WTC11 (cell line): ENCODE results near the gene PHKG2. TPM values are rescaled to one million over a fixed set of nuclear protein-coding genes. Genes with fewer than 3 reads are reported as not detected.

Experiments used
- ELF4 ChIP-seq: sonication (generic); formaldehyde crosslinking; IDR thresholded peaks from 2 replicates; pipeline ENCODE4 v1.8.1; 2022; ENCODE audit warnings: low read depth, mild to moderate bottlenecking, moderate library complexity, missing genetic modification reagents
- ESRRA ChIP-seq: sonication (generic); formaldehyde crosslinking; IDR thresholded peaks from 2 replicates; pipeline ENCODE4 v1.8.1; 2022; ENCODE audit warnings: mild to moderate bottlenecking, missing genetic modification reagents, borderline replicate concordance
- GTF2I ChIP-seq: fragments of 250-450 bp; sonication (Bioruptor Pico); conservative IDR thresholded peaks from 2 replicates; pipeline ENCODE4 v1.4.0; 2021; ENCODE audit warnings: mild to moderate bottlenecking
- JUN ChIP-seq: sonication (generic); formaldehyde crosslinking; IDR thresholded peaks from 2 replicates; pipeline ENCODE4 v1.8.0; 2023; ENCODE audit warnings: mild to moderate bottlenecking, missing genetic modification reagents
- MYBL2 ChIP-seq: sonication (generic); formaldehyde crosslinking; IDR thresholded peaks from 2 replicates; pipeline ENCODE4 v1.8.1; 2023; ENCODE audit warnings: mild to moderate bottlenecking, moderate library complexity, missing genetic modification reagents
- NFATC4 ChIP-seq: fragments of 250-450 bp; sonication (Bioruptor Pico); IDR thresholded peaks from 2 replicates; pipeline ENCODE4 v1.9.0; 2021; ENCODE audit warnings: mild to moderate bottlenecking
- NR2C2 ChIP-seq: sonication (generic); formaldehyde crosslinking; IDR thresholded peaks from 2 replicates; pipeline ENCODE4 v1.8.0; 2022; ENCODE audit warnings: mild to moderate bottlenecking, missing genetic modification reagents
- RELA ChIP-seq: sonication (generic); formaldehyde crosslinking; IDR thresholded peaks from 2 replicates; pipeline ENCODE4 v1.8.1; 2022; ENCODE audit warnings: missing genetic modification reagents, mild to moderate bottlenecking, borderline replicate concordance
- RORB ChIP-seq: fragments of 250-450 bp; sonication (Bioruptor Pico); IDR thresholded peaks from 2 replicates; pipeline ENCODE4 v1.9.0; 2021; ENCODE audit warnings: mild to moderate bottlenecking
- SMAD3 ChIP-seq: sonication (generic); formaldehyde crosslinking; IDR thresholded peaks from 2 replicates; pipeline ENCODE4 v1.8.0; 2022; ENCODE audit warnings: missing genetic modification reagents, mild to moderate bottlenecking, borderline replicate concordance
- TCF7 ChIP-seq: sonication (generic); formaldehyde crosslinking; IDR thresholded peaks from 2 replicates; pipeline ENCODE4 v1.8.0; 2022; ENCODE audit warnings: mild to moderate bottlenecking, low read depth, missing genetic modification reagents, moderate library complexity
- TEAD4 ChIP-seq: sonication (generic); formaldehyde crosslinking; IDR thresholded peaks from 2 replicates; pipeline ENCODE4 v1.8.0; 2022; ENCODE audit warnings: mild to moderate bottlenecking, missing genetic modification reagents
- ZBTB21 ChIP-seq: sonication (generic); formaldehyde crosslinking; IDR thresholded peaks from 2 replicates; pipeline ENCODE4 v1.8.1; 2023; ENCODE audit warnings: mild to moderate bottlenecking, missing genetic modification reagents, borderline replicate concordance
- ZNF138 ChIP-seq: sonication (generic); formaldehyde crosslinking; conservative IDR thresholded peaks from 2 replicates; pipeline ENCODE4 v1.8.1; 2022; ENCODE audit warnings: mild to moderate bottlenecking, moderate library complexity, missing genetic modification reagents
- ZNF671 ChIP-seq: fragments of 250-450 bp; sonication (Bioruptor Pico); IDR thresholded peaks from 2 replicates; pipeline ENCODE4 v1.8.0; 2021; ENCODE audit warnings: mild to moderate bottlenecking
- total RNA-seq: library from RNA; stranded (reverse); gene quantifications from 3 replicates; pipeline ENCODE4 v1.2.3, GENCODE V29; 2021
- TF ChIP-seq, protein P1 (sequence below): sonication (generic); formaldehyde crosslinking; IDR thresholded peaks from 2 replicates; pipeline ENCODE4 v1.8.1; 2022; ENCODE audit warnings: mild to moderate bottlenecking, moderate library complexity, missing genetic modification reagents
- TF ChIP-seq, protein P2 (sequence below): sonication (generic); formaldehyde crosslinking; IDR thresholded peaks from 2 replicates; pipeline ENCODE4 v1.8.1; 2023; ENCODE audit warnings: mild to moderate bottlenecking, moderate library complexity, missing genetic modification reagents
- TF ChIP-seq, protein P3 (sequence below): sonication (generic); formaldehyde crosslinking; conservative IDR thresholded peaks from 2 replicates; pipeline ENCODE4 v1.8.1; 2023; ENCODE audit warnings: mild to moderate bottlenecking, low read depth, missing genetic modification reagents, moderate library complexity
- TF ChIP-seq, protein P4 (sequence below): sonication (generic); formaldehyde crosslinking; IDR thresholded peaks from 2 replicates; pipeline ENCODE4 v1.8.0; 2023; ENCODE audit warnings: mild to moderate bottlenecking, missing genetic modification reagents
- TF ChIP-seq, protein P5 (sequence below): sonication (generic); formaldehyde crosslinking; IDR thresholded peaks from 2 replicates; pipeline ENCODE4 v1.8.1; 2022; ENCODE audit warnings: low read depth, mild to moderate bottlenecking, moderate library complexity, missing genetic modification reagents, borderline replicate concordance
- TF ChIP-seq, protein P6 (sequence below): fragments of 250-450 bp; sonication (Bioruptor Pico); IDR thresholded peaks from 2 replicates; pipeline ENCODE4 v1.8.0; 2021; ENCODE audit warnings: mild to moderate bottlenecking
- TF ChIP-seq, protein P7 (sequence below): fragments of 250-450 bp; sonication (Bioruptor Pico); conservative IDR thresholded peaks from 2 replicates; pipeline ENCODE4 v1.9.0; 2021; ENCODE audit warnings: mild to moderate bottlenecking
- TF ChIP-seq, protein P8 (sequence below): fragments of 250-450 bp; sonication (Bioruptor Pico); IDR thresholded peaks from 2 replicates; pipeline ENCODE4 v2.1.2; 2022; ENCODE audit warnings: mild to moderate bottlenecking, moderate library complexity

The PHKG2 gene
- total RNA-seq, 1 experiment from 2014 or later: 50.5 TPM

DNA sequence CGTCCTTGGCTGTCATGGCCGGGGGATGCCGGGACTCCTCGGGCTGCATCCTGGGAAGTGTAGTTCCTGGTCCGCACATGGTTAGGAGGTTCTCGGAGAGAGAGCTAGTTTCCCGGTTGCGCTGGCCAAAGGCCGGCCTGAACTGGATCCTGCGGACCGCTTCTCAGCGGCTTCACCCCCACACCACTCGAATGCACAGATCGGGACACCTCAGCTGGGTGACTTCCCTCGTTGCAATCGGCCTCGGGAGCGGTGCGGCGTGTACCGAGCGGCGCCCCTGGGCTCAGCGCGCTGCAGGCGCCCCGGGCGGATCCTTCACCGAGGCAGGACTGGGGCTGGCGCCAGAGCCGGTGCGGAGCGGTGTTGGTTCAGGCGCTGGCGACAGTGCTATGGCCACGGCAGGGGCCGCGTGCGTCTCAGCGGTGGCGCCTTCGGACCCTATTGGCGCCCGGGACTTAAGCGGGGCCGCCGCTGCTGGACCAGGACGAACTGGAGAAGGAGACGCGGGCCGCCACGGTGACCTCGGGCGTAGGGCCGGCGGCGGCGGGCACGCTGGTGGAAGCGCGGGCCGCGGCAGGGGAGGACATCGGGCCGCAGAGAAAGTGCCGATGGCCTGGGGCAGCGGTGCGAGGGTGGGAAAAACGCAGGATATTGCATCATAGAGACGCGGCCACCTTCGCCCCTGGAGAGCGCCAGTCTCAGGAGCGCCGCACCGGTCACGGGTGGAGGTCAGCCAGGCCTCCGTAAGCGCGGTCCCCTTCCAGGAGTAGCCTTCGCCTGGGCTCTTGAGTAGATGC is 27.4 kb downstream of the PHKG2 start (continued):
- TF ChIP-seq, protein P1, sequence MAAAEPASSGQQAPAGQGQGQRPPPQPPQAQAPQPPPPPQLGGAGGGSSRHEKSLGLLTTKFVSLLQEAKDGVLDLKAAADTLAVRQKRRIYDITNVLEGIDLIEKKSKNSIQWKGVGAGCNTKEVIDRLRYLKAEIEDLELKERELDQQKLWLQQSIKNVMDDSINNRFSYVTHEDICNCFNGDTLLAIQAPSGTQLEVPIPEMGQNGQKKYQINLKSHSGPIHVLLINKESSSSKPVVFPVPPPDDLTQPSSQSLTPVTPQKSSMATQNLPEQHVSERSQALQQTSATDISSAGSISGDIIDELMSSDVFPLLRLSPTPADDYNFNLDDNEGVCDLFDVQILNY (CRISPR knock-in tag): no peak
- peak; percentile 66; the same call in 1 of the 2 replicates for TF ChIP-seq NFATC4 (CRISPR knock-in tag)
- TF ChIP-seq, protein P2, sequence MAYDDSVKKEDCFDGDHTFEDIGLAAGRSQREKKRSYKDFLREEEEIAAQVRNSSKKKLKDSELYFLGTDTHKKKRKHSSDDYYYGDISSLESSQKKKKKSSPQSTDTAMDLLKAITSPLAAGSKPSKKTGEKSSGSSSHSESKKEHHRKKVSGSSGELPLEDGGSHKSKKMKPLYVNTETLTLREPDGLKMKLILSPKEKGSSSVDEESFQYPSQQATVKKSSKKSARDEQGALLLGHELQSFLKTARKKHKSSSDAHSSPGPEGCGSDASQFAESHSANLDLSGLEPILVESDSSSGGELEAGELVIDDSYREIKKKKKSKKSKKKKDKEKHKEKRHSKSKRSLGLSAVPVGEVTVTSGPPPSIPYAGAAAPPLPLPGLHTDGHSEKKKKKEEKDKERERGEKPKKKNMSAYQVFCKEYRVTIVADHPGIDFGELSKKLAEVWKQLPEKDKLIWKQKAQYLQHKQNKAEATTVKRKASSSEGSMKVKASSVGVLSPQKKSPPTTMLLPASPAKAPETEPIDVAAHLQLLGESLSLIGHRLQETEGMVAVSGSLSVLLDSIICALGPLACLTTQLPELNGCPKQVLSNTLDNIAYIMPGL (CRISPR knock-in tag): peak; percentile 70; the same call in 1 of the 2 replicates
- 0 out of 2 replicates have a peak, but pooled peaks have one; percentile 81 for TF ChIP-seq ZNF138 (CRISPR knock-in tag)
- TF ChIP-seq TEAD4 (CRISPR knock-in tag): peak; percentile 70
- peak; percentile 45; the same call in 1 of the 2 replicates for TF ChIP-seq MYBL2 (CRISPR knock-in tag)
- TF ChIP-seq RORB (CRISPR knock-in tag): no peak
- TF ChIP-seq ELF4 (CRISPR knock-in tag): no peak
- no peak for TF ChIP-seq GTF2I (CRISPR knock-in tag)
- peak; percentile 61; the same call in 1 of the 2 replicates for TF ChIP-seq JUN (CRISPR knock-in tag)
- TF ChIP-seq, protein P3, sequence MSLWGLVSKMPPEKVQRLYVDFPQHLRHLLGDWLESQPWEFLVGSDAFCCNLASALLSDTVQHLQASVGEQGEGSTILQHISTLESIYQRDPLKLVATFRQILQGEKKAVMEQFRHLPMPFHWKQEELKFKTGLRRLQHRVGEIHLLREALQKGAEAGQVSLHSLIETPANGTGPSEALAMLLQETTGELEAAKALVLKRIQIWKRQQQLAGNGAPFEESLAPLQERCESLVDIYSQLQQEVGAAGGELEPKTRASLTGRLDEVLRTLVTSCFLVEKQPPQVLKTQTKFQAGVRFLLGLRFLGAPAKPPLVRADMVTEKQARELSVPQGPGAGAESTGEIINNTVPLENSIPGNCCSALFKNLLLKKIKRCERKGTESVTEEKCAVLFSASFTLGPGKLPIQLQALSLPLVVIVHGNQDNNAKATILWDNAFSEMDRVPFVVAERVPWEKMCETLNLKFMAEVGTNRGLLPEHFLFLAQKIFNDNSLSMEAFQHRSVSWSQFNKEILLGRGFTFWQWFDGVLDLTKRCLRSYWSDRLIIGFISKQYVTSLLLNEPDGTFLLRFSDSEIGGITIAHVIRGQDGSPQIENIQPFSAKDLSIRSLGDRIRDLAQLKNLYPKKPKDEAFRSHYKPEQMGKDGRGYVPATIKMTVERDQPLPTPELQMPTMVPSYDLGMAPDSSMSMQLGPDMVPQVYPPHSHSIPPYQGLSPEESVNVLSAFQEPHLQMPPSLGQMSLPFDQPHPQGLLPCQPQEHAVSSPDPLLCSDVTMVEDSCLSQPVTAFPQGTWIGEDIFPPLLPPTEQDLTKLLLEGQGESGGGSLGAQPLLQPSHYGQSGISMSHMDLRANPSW (CRISPR knock-in tag): no peak
- TF ChIP-seq ZBTB21 (CRISPR knock-in tag): peak; percentile 65; the same call in 1 of the 2 replicates
- no peak for TF ChIP-seq NR2C2 (CRISPR knock-in tag)
- TF ChIP-seq, protein P4, sequence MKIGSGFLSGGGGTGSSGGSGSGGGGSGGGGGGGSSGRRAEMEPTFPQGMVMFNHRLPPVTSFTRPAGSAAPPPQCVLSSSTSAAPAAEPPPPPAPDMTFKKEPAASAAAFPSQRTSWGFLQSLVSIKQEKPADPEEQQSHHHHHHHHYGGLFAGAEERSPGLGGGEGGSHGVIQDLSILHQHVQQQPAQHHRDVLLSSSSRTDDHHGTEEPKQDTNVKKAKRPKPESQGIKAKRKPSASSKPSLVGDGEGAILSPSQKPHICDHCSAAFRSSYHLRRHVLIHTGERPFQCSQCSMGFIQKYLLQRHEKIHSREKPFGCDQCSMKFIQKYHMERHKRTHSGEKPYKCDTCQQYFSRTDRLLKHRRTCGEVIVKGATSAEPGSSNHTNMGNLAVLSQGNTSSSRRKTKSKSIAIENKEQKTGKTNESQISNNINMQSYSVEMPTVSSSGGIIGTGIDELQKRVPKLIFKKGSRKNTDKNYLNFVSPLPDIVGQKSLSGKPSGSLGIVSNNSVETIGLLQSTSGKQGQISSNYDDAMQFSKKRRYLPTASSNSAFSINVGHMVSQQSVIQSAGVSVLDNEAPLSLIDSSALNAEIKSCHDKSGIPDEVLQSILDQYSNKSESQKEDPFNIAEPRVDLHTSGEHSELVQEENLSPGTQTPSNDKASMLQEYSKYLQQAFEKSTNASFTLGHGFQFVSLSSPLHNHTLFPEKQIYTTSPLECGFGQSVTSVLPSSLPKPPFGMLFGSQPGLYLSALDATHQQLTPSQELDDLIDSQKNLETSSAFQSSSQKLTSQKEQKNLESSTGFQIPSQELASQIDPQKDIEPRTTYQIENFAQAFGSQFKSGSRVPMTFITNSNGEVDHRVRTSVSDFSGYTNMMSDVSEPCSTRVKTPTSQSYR (CRISPR knock-in tag): peak; percentile 67; the same call in 1 of the 2 replicates
- no peak for TF ChIP-seq RELA (CRISPR knock-in tag)
- no peak for TF ChIP-seq ESRRA (CRISPR knock-in tag)
- TF ChIP-seq, protein P5, sequence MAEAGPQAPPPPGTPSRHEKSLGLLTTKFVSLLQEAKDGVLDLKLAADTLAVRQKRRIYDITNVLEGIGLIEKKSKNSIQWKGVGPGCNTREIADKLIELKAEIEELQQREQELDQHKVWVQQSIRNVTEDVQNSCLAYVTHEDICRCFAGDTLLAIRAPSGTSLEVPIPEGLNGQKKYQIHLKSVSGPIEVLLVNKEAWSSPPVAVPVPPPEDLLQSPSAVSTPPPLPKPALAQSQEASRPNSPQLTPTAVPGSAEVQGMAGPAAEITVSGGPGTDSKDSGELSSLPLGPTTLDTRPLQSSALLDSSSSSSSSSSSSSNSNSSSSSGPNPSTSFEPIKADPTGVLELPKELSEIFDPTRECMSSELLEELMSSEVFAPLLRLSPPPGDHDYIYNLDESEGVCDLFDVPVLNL (CRISPR knock-in tag): no peak; the same call in 1 of the 2 replicates
- no peak; the same call in none of the 2 replicates for TF ChIP-seq SMAD3
- TF ChIP-seq, protein P6, sequence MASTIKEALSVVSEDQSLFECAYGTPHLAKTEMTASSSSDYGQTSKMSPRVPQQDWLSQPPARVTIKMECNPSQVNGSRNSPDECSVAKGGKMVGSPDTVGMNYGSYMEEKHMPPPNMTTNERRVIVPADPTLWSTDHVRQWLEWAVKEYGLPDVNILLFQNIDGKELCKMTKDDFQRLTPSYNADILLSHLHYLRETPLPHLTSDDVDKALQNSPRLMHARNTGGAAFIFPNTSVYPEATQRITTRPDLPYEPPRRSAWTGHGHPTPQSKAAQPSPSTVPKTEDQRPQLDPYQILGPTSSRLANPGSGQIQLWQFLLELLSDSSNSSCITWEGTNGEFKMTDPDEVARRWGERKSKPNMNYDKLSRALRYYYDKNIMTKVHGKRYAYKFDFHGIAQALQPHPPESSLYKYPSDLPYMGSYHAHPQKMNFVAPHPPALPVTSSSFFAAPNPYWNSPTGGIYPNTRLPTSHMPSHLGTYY (CRISPR knock-in tag): no peak
- TF ChIP-seq, protein P7, sequence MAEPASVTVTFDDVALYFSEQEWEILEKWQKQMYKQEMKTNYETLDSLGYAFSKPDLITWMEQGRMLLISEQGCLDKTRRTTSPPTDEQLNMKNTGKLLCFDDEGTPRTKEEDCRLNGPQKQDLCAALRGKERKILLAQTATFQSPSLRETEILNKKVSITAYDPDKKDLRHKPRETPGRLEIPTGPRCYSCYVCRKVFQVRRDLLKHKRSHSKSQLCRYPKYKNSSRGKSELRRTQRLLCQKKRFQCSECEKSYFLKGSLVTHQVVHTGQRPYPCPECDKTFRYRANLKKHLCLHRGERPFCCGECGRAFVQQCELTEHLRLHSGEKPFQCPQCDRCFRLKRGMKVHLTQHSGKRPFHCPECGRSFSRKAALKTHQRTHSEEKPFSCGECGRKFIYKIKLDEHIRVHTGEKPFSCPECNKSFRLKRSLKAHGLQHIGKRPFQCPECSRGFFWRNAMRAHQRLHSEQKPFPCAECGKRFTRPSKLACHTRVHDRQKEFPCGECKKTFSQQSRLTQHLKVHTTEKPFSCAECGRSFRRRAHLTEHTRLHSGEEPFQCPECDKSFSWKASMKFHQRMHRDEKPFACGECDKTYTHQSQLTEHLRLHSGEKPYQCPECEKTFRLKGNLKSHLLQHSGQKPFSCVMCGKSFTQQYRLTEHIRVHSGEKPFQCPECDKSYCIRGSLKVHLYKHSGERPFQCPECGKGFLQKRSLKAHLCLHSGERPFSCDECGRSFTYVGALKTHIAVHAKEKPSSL (CRISPR knock-in tag): no peak
- no peak for TF ChIP-seq ZNF671 (CRISPR knock-in tag)
- TF ChIP-seq, protein P8, sequence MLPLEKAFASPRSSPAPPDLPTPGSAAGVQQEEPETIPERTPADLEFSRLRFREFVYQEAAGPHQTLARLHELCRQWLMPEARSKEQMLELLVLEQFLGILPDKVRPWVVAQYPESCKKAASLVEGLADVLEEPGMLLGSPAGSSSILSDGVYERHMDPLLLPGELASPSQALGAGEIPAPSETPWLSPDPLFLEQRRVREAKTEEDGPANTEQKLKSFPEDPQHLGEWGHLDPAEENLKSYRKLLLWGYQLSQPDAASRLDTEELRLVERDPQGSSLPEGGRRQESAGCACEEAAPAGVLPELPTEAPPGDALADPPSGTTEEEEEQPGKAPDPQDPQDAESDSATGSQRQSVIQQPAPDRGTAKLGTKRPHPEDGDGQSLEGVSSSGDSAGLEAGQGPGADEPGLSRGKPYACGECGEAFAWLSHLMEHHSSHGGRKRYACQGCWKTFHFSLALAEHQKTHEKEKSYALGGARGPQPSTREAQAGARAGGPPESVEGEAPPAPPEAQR (CRISPR knock-in tag): no peak
- TF ChIP-seq TCF7 (CRISPR knock-in tag): 0 out of 2 replicates have a peak, but pooled peaks have one; percentile 69
